DOHH2 (cell line): Measurements from ENCODE around the gene PLCB4.

Experiments
- EZH2phosphoT487 ChIP-seq: fragments of 200-600 bp; sonication (generic); IDR thresholded peaks from 2 replicates; pipeline ENCODE4 v1.6.1; 2017; ENCODE audit warnings: borderline replicate concordance, mild to moderate bottlenecking, antibody characterized with exemption, low read length, moderate library complexity, mixed read lengths
- TF ChIP-seq, protein P1 (sequence below): fragments of 200-600 bp; sonication (generic); IDR thresholded peaks from one replicate; pipeline ENCODE4 v1.5.1; 2014; ENCODE audit warnings: antibody characterized with exemption, mild to moderate bottlenecking, low read depth, low read length; ENCODE audit not compliant: poor library complexity, severe bottlenecking

DNA sequence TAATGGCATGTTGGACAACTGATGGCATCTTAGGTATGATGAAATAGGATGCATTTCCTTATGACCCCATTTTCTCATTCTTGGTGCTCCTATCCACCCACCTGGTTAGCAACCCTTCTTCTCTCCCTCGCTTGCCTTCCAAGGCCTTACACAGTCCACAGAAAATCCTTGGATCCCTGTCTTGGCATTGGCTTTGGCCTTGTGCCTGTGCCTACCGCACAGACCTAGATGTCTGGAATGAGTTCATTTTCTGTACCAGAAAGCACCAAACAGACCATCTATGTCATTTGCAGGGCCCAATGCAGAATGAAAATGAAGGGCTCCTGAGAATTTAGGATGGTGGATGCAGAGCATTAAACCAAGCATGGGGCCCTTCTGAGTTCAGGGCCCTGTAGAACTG lies 346.5 kb downstream of the PLCB4 start:
- TF ChIP-seq, protein P1, sequence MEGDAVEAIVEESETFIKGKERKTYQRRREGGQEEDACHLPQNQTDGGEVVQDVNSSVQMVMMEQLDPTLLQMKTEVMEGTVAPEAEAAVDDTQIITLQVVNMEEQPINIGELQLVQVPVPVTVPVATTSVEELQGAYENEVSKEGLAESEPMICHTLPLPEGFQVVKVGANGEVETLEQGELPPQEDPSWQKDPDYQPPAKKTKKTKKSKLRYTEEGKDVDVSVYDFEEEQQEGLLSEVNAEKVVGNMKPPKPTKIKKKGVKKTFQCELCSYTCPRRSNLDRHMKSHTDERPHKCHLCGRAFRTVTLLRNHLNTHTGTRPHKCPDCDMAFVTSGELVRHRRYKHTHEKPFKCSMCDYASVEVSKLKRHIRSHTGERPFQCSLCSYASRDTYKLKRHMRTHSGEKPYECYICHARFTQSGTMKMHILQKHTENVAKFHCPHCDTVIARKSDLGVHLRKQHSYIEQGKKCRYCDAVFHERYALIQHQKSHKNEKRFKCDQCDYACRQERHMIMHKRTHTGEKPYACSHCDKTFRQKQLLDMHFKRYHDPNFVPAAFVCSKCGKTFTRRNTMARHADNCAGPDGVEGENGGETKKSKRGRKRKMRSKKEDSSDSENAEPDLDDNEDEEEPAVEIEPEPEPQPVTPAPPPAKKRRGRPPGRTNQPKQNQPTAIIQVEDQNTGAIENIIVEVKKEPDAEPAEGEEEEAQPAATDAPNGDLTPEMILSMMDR, result no peak
- no peak for TF ChIP-seq EZH2phosphoT487
